Measurements from ENCODE around the gene PRKCE.

DNA sequence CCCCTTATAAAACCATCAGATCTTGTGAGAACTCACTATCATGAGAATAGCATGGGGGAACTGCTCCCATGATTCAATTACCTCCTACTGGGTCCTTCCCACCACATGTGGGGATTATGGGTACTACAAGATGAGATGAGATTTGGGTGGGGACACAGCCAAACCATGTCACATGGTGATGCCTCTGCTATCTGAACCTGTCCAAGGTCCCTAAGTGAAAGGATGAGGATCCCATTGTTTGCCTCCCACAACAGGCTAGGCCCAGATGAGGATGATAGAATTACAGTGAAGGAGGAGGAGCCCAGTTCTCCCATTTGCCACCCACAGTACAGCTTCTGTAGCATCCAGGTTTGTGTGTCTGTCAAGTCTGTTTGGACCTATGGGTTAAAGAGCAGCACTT is 65.4 kb downstream of the PRKCE start:
- TF ChIP-seq, protein P1, sequence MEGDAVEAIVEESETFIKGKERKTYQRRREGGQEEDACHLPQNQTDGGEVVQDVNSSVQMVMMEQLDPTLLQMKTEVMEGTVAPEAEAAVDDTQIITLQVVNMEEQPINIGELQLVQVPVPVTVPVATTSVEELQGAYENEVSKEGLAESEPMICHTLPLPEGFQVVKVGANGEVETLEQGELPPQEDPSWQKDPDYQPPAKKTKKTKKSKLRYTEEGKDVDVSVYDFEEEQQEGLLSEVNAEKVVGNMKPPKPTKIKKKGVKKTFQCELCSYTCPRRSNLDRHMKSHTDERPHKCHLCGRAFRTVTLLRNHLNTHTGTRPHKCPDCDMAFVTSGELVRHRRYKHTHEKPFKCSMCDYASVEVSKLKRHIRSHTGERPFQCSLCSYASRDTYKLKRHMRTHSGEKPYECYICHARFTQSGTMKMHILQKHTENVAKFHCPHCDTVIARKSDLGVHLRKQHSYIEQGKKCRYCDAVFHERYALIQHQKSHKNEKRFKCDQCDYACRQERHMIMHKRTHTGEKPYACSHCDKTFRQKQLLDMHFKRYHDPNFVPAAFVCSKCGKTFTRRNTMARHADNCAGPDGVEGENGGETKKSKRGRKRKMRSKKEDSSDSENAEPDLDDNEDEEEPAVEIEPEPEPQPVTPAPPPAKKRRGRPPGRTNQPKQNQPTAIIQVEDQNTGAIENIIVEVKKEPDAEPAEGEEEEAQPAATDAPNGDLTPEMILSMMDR (IDR thresholded peaks at IDR 0.05), result no peak
- TF ChIP-seq POLR2A (IDR thresholded peaks at IDR 0.05), result no peak
